H1 (cell line): ENCODE data around the gene SVIL.

Experiments
- EGR1 ChIP-seq: IDR thresholded peaks from 2 replicates; pipeline ENCODE4 v1.6.1; 2011; ENCODE audit warnings: low read depth, low read length, borderline replicate concordance
- YY1 ChIP-seq: IDR thresholded peaks from 2 replicates; pipeline ENCODE4 v1.6.1; 2011; ENCODE audit warnings: low read depth, mild to moderate bottlenecking, low read length
- TF ChIP-seq, protein P1 (sequence below), 3 experiments: IDR thresholded peaks; 1 replicate in 2 of 3; 2 replicates in 1 of 3; pipeline versions ENCODE4 v1.5.1 to v1.6.1; 2011; ENCODE audit warnings: low read length in 3 of 3, mild to moderate bottlenecking in 3 of 3, inconsistent platforms in 2 of 3, low read depth in 1 of 3, moderate library complexity in 1 of 3; ENCODE audit not compliant: insufficient read depth in 1 of 3; ENCODE audit errors: control extremely low read depth in 1 of 3

DNA sequence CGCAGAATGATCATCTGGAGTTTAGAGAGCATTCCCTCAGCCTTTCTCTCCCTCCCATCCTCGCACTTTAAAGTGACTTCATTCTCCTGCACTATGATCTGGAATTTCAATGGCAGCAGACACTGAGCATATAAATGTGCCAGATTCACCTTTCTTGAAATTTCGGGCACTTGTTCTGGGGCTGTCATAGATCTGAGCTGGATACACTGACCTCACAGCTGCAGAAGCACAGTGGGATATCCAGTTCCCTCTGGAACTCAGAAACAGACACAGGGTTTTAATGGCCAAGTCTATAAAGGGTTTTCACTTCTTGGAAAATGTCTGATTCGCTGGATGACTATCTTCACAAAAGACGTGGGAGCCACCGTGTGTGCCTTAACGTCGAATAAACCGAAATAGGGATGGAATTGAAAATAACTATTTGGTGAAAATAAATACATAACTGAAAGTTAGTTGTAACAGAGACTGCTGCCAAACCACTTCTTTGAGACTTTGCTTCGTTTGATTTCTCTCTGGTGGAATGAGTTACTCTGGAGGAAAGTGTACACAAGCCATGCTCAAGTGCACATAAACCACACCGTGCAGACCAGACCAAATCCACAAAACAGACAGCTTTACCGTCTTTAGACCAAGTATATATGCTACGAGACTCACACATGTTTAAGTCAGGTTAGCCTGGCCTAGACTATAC lies 126.1 kb downstream of the SVIL start:
- TF ChIP-seq, protein P1, sequence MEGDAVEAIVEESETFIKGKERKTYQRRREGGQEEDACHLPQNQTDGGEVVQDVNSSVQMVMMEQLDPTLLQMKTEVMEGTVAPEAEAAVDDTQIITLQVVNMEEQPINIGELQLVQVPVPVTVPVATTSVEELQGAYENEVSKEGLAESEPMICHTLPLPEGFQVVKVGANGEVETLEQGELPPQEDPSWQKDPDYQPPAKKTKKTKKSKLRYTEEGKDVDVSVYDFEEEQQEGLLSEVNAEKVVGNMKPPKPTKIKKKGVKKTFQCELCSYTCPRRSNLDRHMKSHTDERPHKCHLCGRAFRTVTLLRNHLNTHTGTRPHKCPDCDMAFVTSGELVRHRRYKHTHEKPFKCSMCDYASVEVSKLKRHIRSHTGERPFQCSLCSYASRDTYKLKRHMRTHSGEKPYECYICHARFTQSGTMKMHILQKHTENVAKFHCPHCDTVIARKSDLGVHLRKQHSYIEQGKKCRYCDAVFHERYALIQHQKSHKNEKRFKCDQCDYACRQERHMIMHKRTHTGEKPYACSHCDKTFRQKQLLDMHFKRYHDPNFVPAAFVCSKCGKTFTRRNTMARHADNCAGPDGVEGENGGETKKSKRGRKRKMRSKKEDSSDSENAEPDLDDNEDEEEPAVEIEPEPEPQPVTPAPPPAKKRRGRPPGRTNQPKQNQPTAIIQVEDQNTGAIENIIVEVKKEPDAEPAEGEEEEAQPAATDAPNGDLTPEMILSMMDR (IDR thresholded peaks at IDR 0.05; ENCODE audit: control extremely low read depth in 1 of 3, insufficient read depth in 1 of 3, low read depth in 1 of 3, low read length in 3 of 3): no peak
- TF ChIP-seq YY1 (no peak), EGR1 (no peak)
